Endothelial cell of umbilical vein (primary cell): Measurements from ENCODE around the gene HSPA6. TPM values are rescaled to one million over a fixed set of nuclear protein-coding genes. Genes with fewer than 3 reads are reported as not detected.
"Not testable (repeated sequence)": the region's sequence is repeated elsewhere in the genome, so short reads cannot be mapped to it uniquely, and the experiment has no call there.

Experiments
- BruUV-seq: library from RNA; stranded (reverse); fragments of 400-500 nt; replicated peaks from 2 replicates; lab custom pipeline; 2021; lab: Mats Ljungman, UMichigan
- CTCF ChIA-PET: fragments of 300-600, 350-600 bp; sonication (Branson Sonifier 250); formaldehyde crosslinking; loops from one replicate; lab custom pipeline; 2021; ENCODE audit warnings: antibody characterized with exemption, inconsistent platforms; lab: Charles Lee
- POLR2A ChIA-PET: fragments of 300-600, 350-600 bp; sonication (Branson Sonifier 250); formaldehyde crosslinking; loops from one replicate; lab custom pipeline; 2021; ENCODE audit warnings: antibody characterized with exemption, inconsistent platforms; lab: Charles Lee
- DNase-seq: peaks from one replicate; pipeline ENCODE4 v3.0.0-alpha.2; 2011; ENCODE audit warnings: low read depth, low spot score
- FAIRE-seq: peaks from 2 replicates; lab custom pipeline; 2011; peaks lifted over from hg19 to GRCh38; lab: Jason Lieb, UNC
- H2AFZ ChIP-seq: 2 replicates; pipeline ENCODE4 v1.6.0; 2012; ENCODE audit warnings: low read depth, low read length, control low read depth, inconsistent platforms
- H3K27ac ChIP-seq: 2 replicates; pipeline ENCODE4 v1.5.1; 2011; ENCODE audit warnings: low read depth, mild to moderate bottlenecking, control low read depth, low read length, moderate library complexity; ENCODE audit not compliant: insufficient read depth
- H3K27me3 ChIP-seq, 2 experiments: 2 replicates each; pipeline versions ENCODE4 v1.6.0 to v1.6.1; 2011; ENCODE audit warnings: low read length in 2 of 2, mixed read lengths in 1 of 2; ENCODE audit not compliant: control insufficient read depth in 2 of 2, insufficient read depth in 2 of 2
- H3K36me3 ChIP-seq, 2 experiments: 2 replicates in 1 of 2; 3 replicates in 1 of 2; pipeline ENCODE4 v1.5.1; 2011; ENCODE audit warnings: low read length in 2 of 2, mild to moderate bottlenecking in 1 of 2, moderate library complexity in 1 of 2; ENCODE audit not compliant: control insufficient read depth in 2 of 2, insufficient read depth in 2 of 2; ENCODE audit errors: extremely low read depth in 1 of 2
- H3K4me1 ChIP-seq: 3 replicates; pipeline ENCODE4 v1.5.1; 2011; ENCODE audit warnings: mild to moderate bottlenecking, low read length; ENCODE audit not compliant: control insufficient read depth, insufficient read depth; ENCODE audit errors: extremely low read depth
- H3K4me2 ChIP-seq: 2 replicates; pipeline ENCODE4 v1.6.1; 2011; ENCODE audit warnings: low read length, control low read depth, mixed read lengths; ENCODE audit not compliant: insufficient read depth
- H3K4me3 ChIP-seq, 3 experiments: fragments of 200-600 bp in 1 of 3; sonication (generic), shearing (Covaris generic) in 1 of 3; replicated peaks in 1 of 3; 2 replicates each; pipeline ENCODE4 v1.5.1; 2011 to 2016; ENCODE audit warnings: control low read depth in 3 of 3, low read length in 3 of 3, mild to moderate bottlenecking in 2 of 3, inconsistent platforms in 1 of 3, low read depth in 1 of 3, moderate library complexity in 1 of 3; ENCODE audit not compliant: insufficient read depth in 1 of 3
- H3K79me2 ChIP-seq: 2 replicates; pipeline ENCODE4 v1.6.0; 2012; ENCODE audit warnings: low read length, inconsistent platforms; ENCODE audit not compliant: control insufficient read depth, insufficient read depth
- H3K9ac ChIP-seq: replicated peaks from 2 replicates; pipeline ENCODE3; 2011; ENCODE audit warnings: low read length, control low read depth; ENCODE audit not compliant: insufficient read depth; ENCODE audit errors: extremely low read depth
- H3K9me1 ChIP-seq: replicated peaks from 3 replicates; pipeline ENCODE4 v1.6.0; 2011; ENCODE audit warnings: mild to moderate bottlenecking, low read length; ENCODE audit not compliant: control insufficient read depth, insufficient read depth; ENCODE audit errors: extremely low read depth
- H3K9me3 ChIP-seq: replicated peaks from 2 replicates; pipeline ENCODE4 v1.5.1; 2012; ENCODE audit warnings: low read length, inconsistent platforms; ENCODE audit not compliant: control insufficient read depth, insufficient read depth
- H4K20me1 ChIP-seq: replicated peaks from 2 replicates; pipeline ENCODE3; 2011; ENCODE audit warnings: mild to moderate bottlenecking, low read length; ENCODE audit not compliant: control insufficient read depth, insufficient read depth; ENCODE audit errors: extremely low read depth
- dilution Hi-C: fragments of 300-500 bp; cut with MboI; formaldehyde crosslinking; loops from one replicate; pipeline ENCODE4 v1.15.0; 2019; ENCODE audit warnings: low sequenced_read_pairs; ENCODE audit not compliant: extremely low pct_ligation_motif_present
- intact Hi-C: fragments of 100-400 bp; cut with micrococcal nuclease; formaldehyde crosslinking; loops from one replicate; pipeline ENCODE4 v1.10.0; 2022
- polyA plus RNA-seq, 4 experiments: library from polyadenylated mRNA; depleted of rRNA in 3 of 4; stranded (reverse) in 3 of 4; unstranded in 1 of 4; fragments of >200 nt; gene quantifications; 2 replicates each; pipeline versions ENCODE4 v1.2.1 to v1.2.3, GENCODE V29; 2011 to 2012; ENCODE audit warnings: missing spikeins in 1 of 4
- total RNA-seq: library from RNA; stranded (reverse); gene quantifications from 2 replicates; pipeline ENCODE4 v1.2.3, GENCODE V29; 2021

Gene HSPA6
- total and polyA plus RNA-seq, 2 donors (not counting 3 experiments of a cell fraction or from before 2014, with no cell fraction given): 0.10 to 0.13 TPM

GRCh38 chr1:161524742-161525291, 477 bp downstream of the HSPA6 start:
- BruUV-seq, H3K36me3 ChIP-seq, POLR2A ChIA-PET, H3K27ac ChIP-seq, H3K27me3 ChIP-seq, dilution Hi-C loops, H3K79me2 ChIP-seq, DNase-seq, H4K20me1 ChIP-seq, H3K4me1 ChIP-seq, H3K9ac ChIP-seq, H3K4me2 ChIP-seq, CTCF ChIA-PET, H3K9me3 ChIP-seq, H3K9me1 ChIP-seq: not testable (repeated sequence)
- H3K4me3 ChIP-seq: peak overlapping the region in 1 of 3 experiments; percentile 32
- intact Hi-C loops: loop anchor here (1.0 to 5.0 kb wide), 2 partner anchors 38 to 87 kb away; no protein-coding TSS in a partner anchor
- FAIRE-seq: peak; percentile 78
- H2AFZ ChIP-seq: peak overlapping the region; percentile 87

DNA sequence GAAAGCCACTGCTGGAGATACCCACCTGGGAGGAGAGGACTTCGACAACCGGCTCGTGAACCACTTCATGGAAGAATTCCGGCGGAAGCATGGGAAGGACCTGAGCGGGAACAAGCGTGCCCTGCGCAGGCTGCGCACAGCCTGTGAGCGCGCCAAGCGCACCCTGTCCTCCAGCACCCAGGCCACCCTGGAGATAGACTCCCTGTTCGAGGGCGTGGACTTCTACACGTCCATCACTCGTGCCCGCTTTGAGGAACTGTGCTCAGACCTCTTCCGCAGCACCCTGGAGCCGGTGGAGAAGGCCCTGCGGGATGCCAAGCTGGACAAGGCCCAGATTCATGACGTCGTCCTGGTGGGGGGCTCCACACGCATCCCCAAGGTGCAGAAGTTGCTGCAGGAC, 981 bp downstream of the HSPA6 start:
- H3K36me3 ChIP-seq, POLR2A ChIA-PET, H3K9me1 ChIP-seq, H3K4me2 ChIP-seq, BruUV-seq, H3K27ac ChIP-seq, DNase-seq, H3K4me1 ChIP-seq, H3K27me3 ChIP-seq, dilution Hi-C loops, H4K20me1 ChIP-seq, H3K4me3 ChIP-seq, FAIRE-seq, H3K79me2 ChIP-seq, intact Hi-C loops, H3K9me3 ChIP-seq, H3K9ac ChIP-seq, CTCF ChIA-PET: not testable (repeated sequence)
- H2AFZ ChIP-seq: peak overlapping the region; percentile 87

GRCh38 chr1:161525918-161526317, 1.6 kb downstream of the HSPA6 start:
- BruUV-seq, H3K79me2 ChIP-seq, H3K27me3 ChIP-seq, DNase-seq, H3K9ac ChIP-seq, H3K36me3 ChIP-seq, H3K9me1 ChIP-seq, H3K4me3 ChIP-seq, H3K9me3 ChIP-seq, intact Hi-C loops, dilution Hi-C loops, CTCF ChIA-PET, POLR2A ChIA-PET, H3K4me2 ChIP-seq, FAIRE-seq, H4K20me1 ChIP-seq, H3K4me1 ChIP-seq, H3K27ac ChIP-seq, H2AFZ ChIP-seq: not testable (repeated sequence)

DNA sequence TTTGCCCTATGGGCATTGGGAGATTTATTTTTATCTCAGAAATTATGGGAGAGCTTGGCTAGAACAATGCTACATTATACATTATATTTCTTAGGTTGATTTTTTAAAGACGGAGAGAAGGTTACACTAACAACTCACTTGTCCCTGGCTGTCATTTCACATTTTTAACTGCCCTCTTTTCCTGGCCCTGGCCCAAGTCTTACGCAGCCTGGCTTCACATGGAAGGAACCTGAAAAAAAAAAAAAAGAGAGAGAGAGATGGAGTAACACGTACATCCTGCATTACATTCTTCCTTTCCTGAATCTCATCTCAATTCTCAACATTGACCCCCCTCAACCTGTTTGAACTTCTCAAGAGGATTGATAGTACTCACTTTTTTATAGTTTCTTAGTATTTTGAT, 4.2 kb downstream of the HSPA6 start:
- H3K27me3 ChIP-seq, H3K4me2 ChIP-seq, H3K9ac ChIP-seq, intact Hi-C loops, POLR2A ChIA-PET, FAIRE-seq, CTCF ChIA-PET, H3K9me3 ChIP-seq, H3K4me3 ChIP-seq, H3K79me2 ChIP-seq, H3K27ac ChIP-seq, BruUV-seq, H3K9me1 ChIP-seq, H2AFZ ChIP-seq, dilution Hi-C loops, H4K20me1 ChIP-seq, H3K36me3 ChIP-seq, DNase-seq: not testable (repeated sequence)
- peaks cover 12% of the 10 kb centered on the region for H3K4me1 ChIP-seq
